ENCODE measurements around the gene PARP12. TPM values are rescaled to one million over a fixed set of nuclear protein-coding genes. Genes with fewer than 3 reads are reported as not detected.

The PARP12 gene
- total RNA-seq, 1 donor from 2014 or later: 3.4 TPM

DNA sequence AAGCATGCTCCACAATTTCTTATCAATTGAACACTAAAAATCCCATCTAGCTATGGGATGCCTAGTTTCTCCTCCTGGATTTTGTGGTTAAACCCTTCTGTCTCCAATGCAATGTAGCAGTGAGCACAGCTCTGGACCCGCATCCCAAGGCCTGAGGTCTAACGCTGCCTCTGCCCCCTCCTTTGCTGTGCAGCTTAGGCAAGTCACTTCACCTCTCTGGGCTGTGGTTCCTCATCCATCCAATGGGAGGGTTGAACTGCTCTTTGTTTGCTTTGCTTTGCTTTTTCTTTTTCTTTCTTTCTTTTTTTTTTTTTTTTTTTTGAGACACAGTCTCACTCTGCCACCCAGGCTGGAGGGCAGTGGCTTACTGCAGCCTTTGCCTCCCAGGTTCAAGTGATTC lies 69.2 kb downstream of the PARP12 start:
- H3K36me3 Mint-ChIP-seq (ENCODE audit: insufficient read depth): no peaks in the 10 kb centered on the region
- no peak overlapping the region for H3K27ac Mint-ChIP-seq
- no peak for DNase-seq (ENCODE audit: low spot score, unreplicated experiment)
- peaks cover 14% of the 10 kb centered on the region for H3K27me3 Mint-ChIP-seq
- TF ChIP-seq, protein P1, sequence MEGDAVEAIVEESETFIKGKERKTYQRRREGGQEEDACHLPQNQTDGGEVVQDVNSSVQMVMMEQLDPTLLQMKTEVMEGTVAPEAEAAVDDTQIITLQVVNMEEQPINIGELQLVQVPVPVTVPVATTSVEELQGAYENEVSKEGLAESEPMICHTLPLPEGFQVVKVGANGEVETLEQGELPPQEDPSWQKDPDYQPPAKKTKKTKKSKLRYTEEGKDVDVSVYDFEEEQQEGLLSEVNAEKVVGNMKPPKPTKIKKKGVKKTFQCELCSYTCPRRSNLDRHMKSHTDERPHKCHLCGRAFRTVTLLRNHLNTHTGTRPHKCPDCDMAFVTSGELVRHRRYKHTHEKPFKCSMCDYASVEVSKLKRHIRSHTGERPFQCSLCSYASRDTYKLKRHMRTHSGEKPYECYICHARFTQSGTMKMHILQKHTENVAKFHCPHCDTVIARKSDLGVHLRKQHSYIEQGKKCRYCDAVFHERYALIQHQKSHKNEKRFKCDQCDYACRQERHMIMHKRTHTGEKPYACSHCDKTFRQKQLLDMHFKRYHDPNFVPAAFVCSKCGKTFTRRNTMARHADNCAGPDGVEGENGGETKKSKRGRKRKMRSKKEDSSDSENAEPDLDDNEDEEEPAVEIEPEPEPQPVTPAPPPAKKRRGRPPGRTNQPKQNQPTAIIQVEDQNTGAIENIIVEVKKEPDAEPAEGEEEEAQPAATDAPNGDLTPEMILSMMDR (IDR thresholded peaks at IDR 0.05; ENCODE audit: unreplicated experiment): no peak
- no peaks in the 10 kb centered on the region for H3K9me3 Mint-ChIP-seq (ENCODE audit: low read depth)
- H3K4me1 Mint-ChIP-seq (ENCODE audit: low read depth): peaks cover 7% of the 10 kb centered on the region
- H3K4me3 Mint-ChIP-seq (ENCODE audit: low read depth): no peak overlapping the region

DNA sequence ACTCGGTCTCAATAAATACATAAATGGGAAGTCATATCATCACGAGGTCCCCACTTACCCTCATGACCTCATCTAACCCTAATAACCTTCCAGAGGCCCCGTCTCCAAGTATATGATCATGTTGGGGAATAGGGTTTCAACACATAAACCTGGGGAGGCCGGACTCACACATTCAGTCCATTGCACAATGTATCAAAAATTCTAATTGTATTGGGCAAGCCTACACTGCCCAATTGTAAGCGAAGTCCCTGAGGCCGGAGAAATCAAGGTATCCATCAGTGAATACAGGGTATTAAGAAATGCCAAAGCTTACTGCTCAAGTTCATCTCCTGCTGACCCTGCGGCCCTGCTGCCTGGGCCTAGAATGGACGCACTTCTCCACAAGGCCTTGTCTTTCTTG lies 69.6 kb downstream of the PARP12 start:
- DNase-seq (ENCODE audit: low spot score, unreplicated experiment): no peak
- no peaks in the 10 kb centered on the region for H3K9me3 Mint-ChIP-seq (ENCODE audit: low read depth)
- TF ChIP-seq, protein P1 (IDR thresholded peaks at IDR 0.05; ENCODE audit: unreplicated experiment): no peak
- H3K4me1 Mint-ChIP-seq (ENCODE audit: low read depth): peaks cover 7% of the 10 kb centered on the region
- peaks cover 17% of the 10 kb centered on the region for H3K27me3 Mint-ChIP-seq
- no peaks in the 10 kb centered on the region for H3K36me3 Mint-ChIP-seq (ENCODE audit: insufficient read depth)
- no peak overlapping the region for H3K4me3 Mint-ChIP-seq (ENCODE audit: low read depth)
- no peak overlapping the region for H3K27ac Mint-ChIP-seq

DNA sequence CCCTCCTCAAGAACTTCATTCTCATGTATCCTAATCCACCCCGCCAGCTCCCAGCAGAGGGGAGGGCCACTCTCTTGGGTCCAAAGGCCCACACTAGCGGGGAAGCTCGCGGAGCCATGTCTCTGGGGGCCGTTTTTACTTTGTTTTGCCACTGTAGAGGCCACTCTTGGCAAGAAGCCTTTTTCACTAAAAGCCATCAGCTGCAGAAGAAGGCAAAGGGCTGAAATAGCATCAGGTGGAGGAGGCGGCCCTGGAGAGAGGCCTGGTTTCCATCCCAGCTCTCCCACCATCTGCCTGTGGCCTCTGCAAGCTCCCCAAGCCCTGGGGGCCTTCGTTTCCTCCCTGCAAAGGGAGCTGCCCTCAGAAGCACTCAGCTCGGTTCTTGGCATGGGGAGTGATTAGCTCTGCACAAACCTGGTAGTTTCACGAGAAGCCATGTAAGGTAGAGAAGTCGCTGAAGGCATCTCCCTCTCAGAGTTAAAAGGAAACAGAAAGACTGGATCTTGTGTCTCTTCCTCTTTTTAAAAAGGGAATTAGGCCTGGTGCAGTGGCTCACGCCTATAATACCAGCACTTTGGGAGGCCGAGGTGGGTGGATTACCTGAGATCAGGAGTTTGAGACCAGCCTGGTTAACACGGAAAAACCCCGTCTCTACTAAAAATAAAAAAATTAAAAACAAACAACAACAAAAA lies 70.3 kb downstream of the PARP12 start:
- DNase-seq (ENCODE audit: low spot score, unreplicated experiment): no peak
- H3K27me3 Mint-ChIP-seq: peaks cover 17% of the 10 kb centered on the region
- TF ChIP-seq, protein P1 (IDR thresholded peaks at IDR 0.05; ENCODE audit: unreplicated experiment): no peak
- H3K9me3 Mint-ChIP-seq (ENCODE audit: low read depth): no peaks in the 10 kb centered on the region
- H3K27ac Mint-ChIP-seq: no peak overlapping the region
- no peak overlapping the region for H3K4me3 Mint-ChIP-seq (ENCODE audit: low read depth)
- peaks cover 7% of the 10 kb centered on the region for H3K4me1 Mint-ChIP-seq (ENCODE audit: low read depth)
- H3K36me3 Mint-ChIP-seq (ENCODE audit: insufficient read depth): no peaks in the 10 kb centered on the region

- Mint-ChIP-seq H3K4me1 (ENCODE audit: low read depth) (peaks cover 7% of the 10 kb centered on the region), H3K27me3 (peaks cover 17% of the 10 kb centered on the region), H3K27ac (no peak overlapping the region), H3K9me3 (ENCODE audit: low read depth) (no peaks in the 10 kb centered on the region), H3K4me3 (ENCODE audit: low read depth) (no peak overlapping the region), H3K36me3 (ENCODE audit: insufficient read depth) (no peaks in the 10 kb centered on the region)
- TF ChIP-seq, protein P1 (IDR thresholded peaks at IDR 0.05; ENCODE audit: unreplicated experiment): no peak
- DNase-seq (ENCODE audit: low spot score, unreplicated experiment): no peak
These were observed 70.8 kb downstream of the PARP12 start for GRCh38 chr7:139991911-139992310.

DNA sequence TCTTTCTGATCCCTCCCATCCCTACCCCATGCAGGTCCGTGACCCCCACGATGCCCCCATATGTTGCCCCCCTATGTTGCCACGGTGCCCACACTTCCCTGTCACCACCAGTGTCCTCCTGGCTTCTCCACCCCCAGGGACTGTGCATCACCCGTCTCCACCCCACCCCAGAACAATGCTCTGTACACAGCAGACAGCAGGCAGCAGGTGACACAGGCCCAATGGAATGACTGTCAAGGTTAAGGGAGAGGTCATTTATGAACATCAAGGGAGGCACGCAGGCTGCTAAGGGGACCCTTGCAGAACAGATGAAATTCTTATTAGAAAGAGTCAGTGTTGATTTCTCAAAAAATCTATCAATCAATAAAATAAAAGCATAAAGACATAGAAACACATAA lies 71.5 kb downstream of the PARP12 start:
- no peak for DNase-seq (ENCODE audit: low spot score, unreplicated experiment)
- no peak overlapping the region for H3K27ac Mint-ChIP-seq
- no peak overlapping the region for H3K4me3 Mint-ChIP-seq (ENCODE audit: low read depth)
- peaks cover 7% of the 10 kb centered on the region for H3K4me1 Mint-ChIP-seq (ENCODE audit: low read depth)
- H3K9me3 Mint-ChIP-seq (ENCODE audit: low read depth): no peaks in the 10 kb centered on the region
- H3K36me3 Mint-ChIP-seq (ENCODE audit: insufficient read depth): no peaks in the 10 kb centered on the region
- H3K27me3 Mint-ChIP-seq: peaks cover 17% of the 10 kb centered on the region
- TF ChIP-seq, protein P1 (IDR thresholded peaks at IDR 0.05; ENCODE audit: unreplicated experiment): no peak
